ENCODE data around the gene RALY.
A peak's percentile ranks its signal among the peaks of the same experiment; 100 is the strongest.

Gene RALY

DNA sequence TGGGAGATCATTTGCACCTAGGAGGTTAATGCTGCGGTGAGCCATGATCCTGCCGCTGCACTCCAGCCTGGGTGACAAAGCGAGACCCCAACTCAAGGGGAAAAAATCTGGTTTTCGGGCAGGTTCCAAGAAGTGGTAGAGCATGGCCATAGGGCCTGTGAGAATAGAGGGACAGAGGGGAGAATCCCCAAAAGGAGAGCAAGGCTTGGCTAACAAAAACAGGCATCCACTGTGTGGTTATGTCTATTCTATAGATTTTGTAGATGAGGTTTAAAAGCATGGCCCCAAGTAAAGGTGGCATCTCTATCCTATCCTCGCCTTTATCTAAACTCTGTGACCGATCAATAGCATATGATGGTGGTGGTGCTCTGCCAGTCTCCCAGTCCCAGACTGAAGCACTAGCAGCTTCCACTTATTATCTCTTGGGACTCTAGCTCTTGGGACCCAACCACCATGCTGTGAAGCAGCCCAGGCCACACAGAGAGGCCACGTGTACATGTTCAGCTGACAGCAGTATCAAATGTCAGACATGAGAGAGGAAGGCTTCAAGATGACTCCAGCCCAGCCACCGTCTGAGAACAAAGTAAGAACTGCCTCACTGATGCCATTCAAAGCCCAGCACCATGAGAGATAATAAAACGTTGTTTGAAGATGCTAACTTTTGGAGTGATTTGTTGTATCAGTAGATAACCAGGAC is 90.7 kb downstream of the RALY start:
- DNase-seq = no peak

DNA sequence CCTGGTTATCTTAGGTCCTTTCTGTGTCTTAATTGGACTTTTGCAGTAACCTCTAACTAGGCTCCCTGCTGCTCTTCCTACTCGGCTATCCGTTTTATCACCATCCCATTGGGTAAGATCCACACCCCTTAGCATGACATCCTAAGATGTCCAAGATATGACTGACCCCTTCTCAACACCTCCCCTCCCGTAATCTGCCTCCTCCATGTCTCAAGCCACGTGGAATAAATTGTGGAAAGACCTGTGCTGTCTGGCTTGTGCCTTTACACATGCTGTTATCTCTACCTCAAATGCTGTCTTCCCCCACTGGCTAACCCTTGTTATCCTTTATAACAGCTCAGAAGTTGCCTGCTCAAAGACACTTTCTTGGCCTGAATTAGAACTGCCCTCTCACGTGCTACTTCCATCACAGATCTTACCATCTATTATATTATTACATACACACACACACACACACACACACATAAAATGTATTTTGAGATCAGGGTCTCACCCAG is 91.9 kb downstream of the RALY start:
- DNase-seq = no peak

DNA sequence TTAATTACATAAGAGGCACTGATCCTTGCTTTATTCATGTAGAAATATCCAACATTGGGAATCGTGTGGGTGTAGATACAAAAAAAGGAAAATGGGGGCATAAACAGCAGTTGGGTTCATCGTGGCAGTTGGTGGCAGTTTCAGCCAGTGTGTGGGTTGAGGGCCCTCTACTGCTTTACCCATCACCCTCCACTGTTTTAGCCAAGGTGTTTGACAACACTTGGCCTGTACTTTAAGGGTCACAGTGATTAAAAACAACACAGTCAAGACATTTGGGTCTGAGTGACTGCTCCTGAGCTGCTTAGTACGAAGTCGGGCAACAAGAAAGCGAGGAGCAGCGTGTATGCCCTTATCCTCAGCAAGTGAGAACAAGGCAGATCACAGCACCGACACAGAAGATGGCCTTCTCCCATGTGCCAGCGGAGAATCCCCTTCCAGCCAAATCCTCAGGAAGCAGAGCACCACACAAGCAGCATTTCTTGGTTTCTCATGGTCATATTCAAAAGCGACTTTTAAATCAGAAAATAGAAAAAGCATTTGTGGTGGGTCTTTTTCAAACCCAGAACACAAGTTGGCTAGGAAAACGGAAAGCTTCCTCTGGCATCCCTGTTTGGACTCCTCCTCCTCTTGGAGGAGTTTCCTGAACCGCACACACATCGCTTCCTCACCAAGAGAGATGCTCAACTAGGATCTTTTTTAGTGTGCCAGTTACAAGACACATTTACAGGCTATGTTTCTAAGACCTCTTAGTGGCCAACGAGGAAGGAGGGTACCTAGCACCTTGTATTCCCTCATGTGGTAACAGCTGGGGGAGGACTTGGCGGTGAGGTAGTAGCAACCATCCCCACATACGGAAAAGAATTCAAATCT is 94.8 kb downstream of the RALY start:
- DNase-seq = no peak

DNA sequence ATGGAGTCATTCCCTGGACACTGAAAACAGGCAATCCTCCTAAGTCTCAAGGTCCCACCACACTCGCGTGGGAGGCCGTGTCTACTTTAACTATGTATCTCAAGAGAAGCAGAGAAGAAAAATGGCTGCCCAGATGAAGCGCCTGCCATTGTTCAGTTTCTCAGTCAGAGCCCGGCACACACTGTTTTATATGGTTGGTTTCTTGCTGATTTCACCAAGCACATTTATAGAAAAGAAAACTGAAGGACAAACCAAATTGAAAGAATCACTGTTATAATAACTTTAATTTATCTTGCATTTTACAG is 95.4 kb downstream of the RALY start:
- DNase-seq = no peak

DNA sequence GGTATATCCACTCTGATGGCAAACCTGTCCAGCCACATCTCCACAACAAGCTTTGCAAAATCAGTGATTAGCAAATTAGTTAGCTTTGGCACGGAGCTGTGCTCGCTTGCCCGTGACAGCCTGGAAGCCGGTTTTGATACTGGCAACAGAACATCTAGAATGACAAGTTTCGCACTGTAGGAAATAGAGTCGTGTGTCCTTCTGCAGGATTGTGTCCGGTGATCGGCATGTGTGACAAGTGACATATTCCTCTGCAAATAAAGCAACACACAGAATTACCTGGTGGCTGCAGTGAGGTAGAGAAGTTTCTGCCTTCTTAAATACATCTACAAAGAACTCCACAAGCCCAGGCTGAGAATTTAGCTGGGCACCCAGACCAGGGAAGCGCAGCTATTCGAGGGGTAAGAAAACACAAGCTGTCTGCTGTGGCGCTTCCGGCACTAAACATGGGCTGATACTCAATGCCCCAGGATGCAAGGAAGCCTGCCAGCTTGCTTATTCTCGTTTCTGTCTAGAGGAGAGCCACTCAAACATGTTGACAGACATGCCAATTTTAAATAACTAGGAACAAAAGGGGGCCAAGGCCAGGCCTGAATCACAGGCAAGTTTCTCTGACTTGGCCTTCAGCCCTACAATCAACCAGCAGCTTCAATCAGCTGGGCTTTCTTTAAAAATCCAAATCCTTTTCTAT is 96.1 kb downstream of the RALY start:
- no peak for DNase-seq

DNA sequence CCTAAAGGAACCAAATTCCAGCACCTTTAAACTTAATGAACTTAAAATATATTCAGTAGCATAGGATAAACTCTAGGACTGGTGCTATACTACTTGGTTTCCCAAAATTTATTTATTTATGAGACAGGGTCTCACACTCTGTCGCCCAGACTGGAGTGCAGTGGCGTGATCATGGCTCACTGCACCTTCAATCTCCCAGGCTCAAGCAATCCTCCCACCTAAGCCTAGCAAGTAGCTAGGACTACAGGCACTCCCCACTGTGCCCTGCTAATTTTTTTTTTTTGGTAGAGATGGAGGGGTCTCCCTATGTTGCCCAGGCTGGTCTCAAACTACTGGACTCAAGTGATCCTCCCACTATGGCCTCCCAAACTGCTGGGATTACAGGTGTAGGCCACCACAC is 96.9 kb downstream of the RALY start:
- DNase-seq = no peak

DNA sequence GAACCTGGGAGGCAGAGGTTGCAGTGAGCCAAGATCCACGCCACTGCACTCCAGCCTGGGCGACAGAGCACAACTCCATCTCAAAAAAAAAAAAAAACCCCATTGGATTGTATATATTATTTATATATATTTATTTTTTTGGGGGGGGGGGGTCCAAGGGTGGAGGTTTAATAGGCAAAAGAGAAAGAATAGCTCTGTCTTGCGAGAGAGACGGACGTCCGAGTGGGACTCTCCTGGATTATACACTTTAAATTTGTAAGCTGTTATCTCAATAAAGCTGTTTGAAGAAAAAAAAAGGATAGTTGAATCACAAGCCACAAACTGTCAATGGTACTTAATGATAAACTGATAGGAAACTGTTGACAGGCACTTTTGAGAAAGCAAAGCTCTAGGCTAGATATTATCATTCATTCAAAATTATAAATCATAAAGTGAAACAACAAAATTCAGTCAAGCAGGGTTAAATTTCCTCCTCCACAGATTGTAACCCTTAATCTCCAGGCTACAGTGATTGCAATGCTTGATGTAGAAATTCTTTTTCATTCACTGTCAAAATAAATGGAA is 98.0 kb downstream of the RALY start:
- DNase-seq = no peak

DNA sequence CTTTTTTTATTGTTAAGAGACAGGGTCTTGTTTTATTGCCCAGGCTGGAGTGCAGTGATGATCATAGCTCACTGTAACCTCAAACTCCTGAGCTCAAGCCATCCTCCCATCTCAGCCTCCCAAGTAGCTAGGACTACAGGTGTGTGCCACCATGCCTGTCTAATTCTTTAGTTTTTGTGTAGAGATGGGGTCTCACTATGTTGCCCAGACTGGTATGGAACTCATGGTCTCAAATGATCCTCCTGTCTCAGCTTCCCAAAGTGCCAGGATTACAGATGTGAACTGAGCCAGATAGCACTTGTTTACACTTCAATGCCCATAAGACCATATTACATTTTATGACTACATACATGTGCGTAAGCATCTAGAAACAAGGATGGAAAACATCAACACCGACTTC is 100.2 kb downstream of the RALY start:
- DNase-seq = no peak

DNA sequence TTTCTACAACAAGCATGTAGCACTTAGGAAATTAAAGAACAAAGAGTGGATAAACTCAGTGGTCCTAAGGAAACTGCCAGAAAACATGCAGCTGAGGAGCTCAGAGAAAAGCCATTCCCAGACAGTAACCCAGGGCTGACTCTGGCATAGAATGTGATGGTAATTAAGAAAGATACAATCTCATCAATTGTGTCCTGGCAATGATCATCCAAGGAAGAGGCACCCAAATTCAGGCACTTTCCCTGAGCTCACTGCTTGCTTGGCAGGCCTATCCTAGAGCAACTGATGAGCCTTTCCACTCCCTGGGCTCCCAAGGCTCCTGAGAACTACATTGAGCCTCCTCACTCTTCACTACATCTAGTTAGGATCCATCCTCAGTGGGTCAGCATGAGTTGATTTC is 102.1 kb downstream of the RALY start:
- DNase-seq = no peak

DNA sequence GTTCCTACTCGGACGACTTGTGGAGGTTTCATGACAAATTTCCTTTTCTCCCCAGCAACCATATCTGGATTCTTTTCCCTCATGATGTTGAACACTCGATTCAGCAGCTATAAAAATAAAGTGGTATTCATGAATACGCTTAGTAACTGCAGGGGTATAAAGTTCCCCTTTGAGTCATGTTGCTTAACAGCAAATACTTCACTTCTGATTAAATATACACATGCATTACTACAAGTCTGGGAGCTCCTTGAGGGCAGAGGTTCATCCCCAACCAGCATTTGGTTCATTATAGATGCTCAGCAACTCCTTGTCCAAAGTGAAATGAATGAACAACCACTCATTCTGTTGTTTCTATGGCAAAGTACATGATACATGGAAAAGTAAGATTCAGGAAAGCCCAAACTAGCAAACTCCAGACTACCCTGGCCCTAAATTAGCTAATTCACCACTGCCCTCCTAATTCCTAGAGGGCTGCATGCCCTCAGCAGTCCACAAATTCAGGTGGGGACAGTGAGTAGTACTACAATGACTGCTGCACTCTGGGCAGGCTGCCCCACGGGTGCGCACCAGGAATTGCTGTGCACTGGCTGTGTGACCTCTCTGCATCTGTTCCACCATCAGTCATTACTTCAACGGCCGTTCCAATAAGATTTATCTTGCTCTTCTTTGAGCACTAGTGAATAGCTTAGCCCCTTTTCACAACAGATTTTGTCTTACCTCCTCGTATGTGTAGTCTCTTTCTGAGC is 103.2 kb downstream of the RALY start:
- no peak for DNase-seq

DNA sequence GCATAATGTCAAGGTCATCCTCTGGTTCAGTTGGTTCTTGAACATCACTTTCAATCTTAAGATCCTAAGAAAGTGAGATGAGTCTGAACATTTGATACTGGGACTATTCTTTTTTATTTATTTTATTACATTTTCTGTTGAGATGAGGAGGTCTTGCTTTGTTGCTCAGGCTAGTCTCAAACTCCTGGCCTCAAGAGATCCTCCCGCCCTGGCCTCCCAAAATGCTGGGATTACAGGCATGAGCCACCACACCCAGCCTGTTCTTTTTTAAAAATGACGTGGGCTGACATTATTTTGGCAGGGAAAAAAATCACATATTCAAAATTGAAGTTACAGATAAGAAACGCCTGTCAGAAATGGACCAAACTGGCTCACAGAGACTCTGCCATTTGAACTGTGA is 104.9 kb downstream of the RALY start:
- no peak for DNase-seq

DNA sequence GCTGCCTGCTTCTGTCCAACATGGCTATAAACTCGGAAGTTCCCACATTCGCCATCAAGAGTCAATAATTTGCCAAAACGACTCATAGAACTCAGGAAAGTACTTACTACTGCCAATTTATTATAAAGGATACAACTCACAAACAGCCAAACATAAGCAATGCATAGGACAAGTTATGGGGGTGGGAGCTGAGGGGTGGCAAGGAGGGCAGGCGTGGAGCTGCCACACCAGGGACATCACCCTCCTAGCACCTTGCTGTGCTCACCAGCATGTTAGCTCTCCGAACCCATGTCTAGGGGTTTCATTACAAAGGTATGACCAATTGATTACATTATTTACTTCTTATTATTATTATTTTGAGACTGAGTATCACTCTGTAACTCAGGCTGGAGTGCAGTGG is 106.0 kb downstream of the RALY start:
- DNase-seq = no peak

DNA sequence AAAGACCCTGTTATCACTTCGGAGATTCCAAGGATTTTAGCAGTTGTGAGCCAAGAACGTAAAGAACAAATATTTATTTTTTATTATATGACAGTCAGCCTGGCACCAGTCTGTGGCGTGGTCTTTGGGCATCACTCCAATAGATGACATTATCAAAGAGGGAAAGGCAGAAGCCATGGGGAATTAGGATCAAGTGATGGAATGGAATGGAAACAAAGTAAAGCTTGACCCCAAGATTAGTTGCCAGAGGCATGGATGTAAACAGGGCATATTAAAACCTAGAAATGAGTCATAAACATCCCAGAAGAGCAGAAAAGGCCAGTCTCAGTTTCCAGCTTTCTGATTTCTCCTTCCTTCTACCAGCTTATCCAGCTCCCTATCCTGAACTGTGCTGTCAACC is 106.9 kb downstream of the RALY start:
- no peak for DNase-seq

DNA sequence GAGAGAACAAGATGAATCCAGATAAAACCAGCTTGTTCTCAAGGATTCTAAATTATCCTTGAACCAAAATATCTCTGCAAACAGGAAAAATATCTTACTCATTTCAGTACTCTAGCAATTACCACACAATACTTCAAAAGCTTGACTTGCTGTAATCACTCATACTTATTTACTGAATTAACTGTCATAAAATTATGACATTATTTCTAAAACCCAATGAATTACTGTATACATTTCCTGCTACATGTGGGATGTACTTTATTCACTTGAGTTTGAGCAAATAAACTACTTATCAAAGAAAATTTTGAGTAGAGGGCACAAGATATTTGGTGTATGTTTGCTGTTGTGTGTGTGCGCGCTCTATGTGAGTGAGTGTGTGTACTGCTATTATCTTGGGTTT is 108.6 kb downstream of the RALY start:
- DNase-seq = no peak

DNA sequence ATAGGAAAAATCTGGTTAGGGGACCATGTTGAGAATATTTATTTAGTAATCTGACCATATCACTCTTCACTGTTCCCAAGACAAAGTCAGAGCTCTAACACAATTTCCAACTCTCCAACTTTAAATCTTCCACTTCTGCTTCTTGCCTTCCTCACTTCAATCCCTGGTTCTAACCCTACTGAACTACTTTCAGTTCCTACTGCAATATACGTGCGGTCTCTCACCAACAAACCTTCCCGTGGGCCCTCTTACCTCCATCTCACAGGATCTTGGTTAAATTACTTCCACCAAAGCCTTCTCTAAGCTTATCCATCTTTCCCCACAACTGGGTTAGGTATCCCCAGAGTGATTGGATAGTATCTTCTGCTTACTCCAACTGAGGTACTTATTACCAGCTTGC is 110.3 kb downstream of the RALY start:
- DNase-seq = no peak

DNA sequence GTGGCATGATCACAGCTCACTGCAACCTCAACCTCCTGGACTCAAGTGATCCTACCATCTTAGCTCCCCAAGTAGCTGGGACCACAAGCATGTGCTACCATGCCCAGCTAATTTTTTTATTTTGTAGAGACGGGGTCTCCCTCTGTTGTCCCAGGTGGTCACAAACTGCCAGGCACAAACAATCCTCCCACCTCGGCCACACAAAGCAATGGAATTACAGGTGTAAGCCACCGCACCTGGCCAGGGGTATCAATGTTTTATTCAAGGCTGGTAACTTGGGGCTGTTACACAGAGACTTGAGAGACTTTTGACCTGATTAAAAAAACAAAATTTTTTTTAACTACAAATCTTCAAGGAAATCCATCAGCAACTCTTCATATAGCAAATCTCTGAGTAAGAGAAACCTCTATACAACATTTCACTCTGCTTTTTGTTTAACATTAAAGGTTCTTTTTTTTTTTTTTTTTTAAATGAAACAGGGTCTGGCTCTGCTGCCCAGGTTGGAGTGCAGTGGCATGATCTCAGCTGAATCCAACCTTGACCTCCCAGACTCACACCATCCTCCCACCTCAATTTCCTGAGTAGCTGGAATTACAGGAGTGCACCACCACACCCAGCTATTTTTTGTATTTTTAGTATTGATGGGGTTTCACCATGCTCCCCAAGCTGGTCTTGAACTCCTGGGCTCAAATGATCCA is 112.4 kb downstream of the RALY start:
- no peak for DNase-seq

DNA sequence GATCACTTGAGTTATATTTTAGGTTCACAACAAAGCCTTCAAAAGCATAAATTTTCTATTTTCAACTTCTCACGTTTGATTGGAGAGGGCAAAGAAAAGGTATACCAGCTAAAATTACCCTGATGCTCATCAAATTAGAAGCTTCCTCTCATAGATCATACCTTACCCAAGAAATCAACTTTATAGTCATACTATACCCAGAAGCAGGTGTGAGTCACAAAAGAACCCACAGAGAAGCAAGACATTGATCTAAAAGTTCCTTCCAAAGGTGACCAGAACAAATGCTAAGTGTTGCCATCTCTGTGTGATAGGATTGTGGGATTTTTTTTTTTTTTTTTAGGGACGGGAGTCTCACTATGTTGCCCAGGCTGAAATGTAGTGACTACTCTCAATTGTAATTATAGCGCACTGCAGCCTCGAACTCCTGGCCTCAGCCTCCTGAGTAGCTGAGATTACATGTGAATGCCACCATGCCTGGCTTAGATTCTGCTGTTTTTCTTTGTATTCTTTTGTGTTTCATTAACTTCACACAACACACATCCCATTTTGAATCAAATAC is 115.0 kb downstream of the RALY start:
- DNase-seq = no peak

DNA sequence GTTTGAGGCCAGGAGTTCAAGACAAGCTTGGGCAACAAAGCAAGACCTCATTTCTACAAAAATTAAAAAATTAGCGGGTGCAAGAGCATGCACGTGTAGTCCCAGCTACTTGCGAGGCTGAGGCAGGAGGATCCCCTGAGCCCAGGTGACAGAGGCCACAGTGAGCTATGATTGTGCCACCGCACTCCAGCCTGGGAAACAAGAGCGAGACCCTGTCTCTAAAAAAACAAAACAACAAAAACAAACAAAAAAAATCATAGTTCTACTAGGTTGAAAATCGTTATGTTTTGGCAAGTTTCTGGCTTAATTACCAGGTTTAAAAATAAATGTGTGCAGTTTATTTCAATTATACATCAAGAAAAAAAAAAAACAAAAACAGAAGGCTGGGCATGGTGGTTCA is 115.7 kb downstream of the RALY start:
- no peak for DNase-seq

DNA sequence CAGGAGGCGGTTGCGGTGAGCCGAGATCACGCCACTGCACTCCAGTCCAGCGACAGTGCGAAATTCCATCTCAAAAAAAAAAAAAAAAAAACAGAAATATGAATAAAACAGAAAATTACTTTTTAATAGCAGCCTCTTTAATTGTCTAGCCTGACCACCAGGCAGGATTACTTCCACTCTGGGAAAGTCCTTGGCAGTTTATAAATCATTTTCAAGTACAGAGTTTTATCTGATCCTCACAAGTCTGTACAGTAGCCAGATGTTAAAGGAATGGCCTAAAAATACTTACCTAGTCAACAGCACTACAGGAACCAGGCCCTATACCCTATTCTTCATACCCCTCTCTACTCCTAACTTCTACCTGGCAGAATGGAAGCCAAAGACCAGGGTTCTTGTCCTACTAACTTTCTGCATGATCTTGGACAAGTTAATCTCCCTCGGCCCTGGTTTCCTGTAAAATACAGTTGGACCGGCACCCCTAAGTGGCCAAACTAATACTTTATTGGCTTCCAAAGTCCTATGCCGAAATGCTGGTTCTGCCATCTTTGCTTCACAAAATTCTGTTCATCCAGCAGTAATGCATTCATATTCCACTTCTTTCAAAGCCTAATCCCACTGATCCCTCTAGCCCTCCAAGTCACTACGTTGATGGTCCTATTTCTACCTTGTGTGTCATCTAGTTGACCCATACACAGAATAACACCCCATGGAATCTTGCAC is 116.5 kb downstream of the RALY start:
- no peak for DNase-seq

DNA sequence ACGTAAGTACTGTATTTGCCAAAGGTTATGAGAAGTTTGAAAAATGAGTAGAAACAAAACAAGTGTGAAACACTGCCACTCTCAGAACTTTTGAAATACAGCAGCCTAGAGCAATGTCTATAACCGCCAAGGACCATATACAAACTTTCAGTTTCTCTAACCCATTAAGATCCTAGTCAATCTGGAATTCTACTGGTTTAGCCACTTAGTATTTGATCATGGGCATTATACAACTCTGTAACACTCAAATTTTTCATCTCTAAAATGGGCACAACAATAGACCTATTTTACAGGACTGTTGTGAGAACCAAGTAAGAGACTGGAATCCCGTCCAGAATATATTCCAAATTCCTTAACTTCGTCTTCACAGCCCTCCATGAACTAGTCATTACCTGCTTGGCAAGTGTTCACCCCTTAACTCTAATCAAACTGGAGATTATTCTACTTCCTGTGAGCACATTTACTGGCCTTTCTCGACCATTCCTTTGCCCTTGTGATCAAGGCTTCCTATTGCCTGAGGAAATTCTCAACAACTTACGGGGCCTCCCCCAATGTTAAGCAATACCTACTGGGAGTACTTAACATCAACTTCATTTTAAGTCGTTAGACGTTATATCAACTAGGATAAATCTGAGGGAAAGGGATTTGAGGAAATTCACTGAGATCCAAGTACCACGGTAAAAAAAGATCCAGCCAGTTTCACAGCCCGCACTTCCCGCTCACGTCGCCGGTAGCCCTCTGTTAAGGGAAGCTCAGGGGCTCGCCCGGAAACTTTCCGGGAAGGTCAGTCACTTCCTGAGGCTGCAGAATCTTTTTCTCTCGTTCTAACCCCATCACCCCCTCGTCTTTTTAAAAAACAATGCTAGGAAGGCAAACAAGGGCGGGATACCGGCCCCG is 117.3 kb downstream of the RALY start:
- peak; percentile 67 to 70 for DNase-seq
